HCT116 (cell line): ENCODE measurements around the gene NPR1. TPM values are rescaled to one million over a fixed set of nuclear protein-coding genes. Genes with fewer than 3 reads are reported as not detected.

Experiments
- ATAC-seq: fragments of 200-7000 bp; cut with Tn5 transposase; 2 replicates; pipeline ENCODE4 v1.9.1; 2020; ENCODE audit warnings: mild to moderate bottlenecking, moderate library complexity
- BruUV-seq: library from RNA; stranded (reverse); fragments of 400-500 nt; replicated peaks from 2 replicates; lab custom pipeline; 2021; lab: Mats Ljungman, UMichigan
- CTCF ChIA-PET: fragments of 300-600 bp; sonication (Branson Sonifier 250); formaldehyde crosslinking; loops from one replicate; lab custom pipeline; 2021; ENCODE audit warnings: antibody characterized with exemption; lab: Charles Lee
- POLR2A ChIA-PET: fragments of 300-600, 350-600 bp; sonication (Branson Sonifier 250); formaldehyde crosslinking; loops from one replicate; lab custom pipeline; 2021; ENCODE audit warnings: antibody characterized with exemption; lab: Charles Lee
- RAD21 ChIA-PET, 2 experiments: fragments of 300-600 bp; sonication (Branson Sonifier 250); formaldehyde crosslinking; loops; one replicate each; lab custom pipeline; 2023; ENCODE audit warnings: low total read pairs in 2 of 2; ENCODE audit not compliant: uncharacterized antibody in 2 of 2, unreplicated experiment in 2 of 2, low non-redundant PET in 1 of 2; lab: Charles Lee
- DNase-seq: peaks from one replicate; pipeline ENCODE4 v3.0.0-alpha.2; 2010; ENCODE audit warnings: low read depth, low spot score
- H2AFZ ChIP-seq: fragments of 200-600 bp; shearing (Covaris generic), sonication (generic); 2 replicates; pipeline ENCODE4 v1.6.1; 2017; ENCODE audit warnings: low read depth, mixed run types, mixed read lengths, antibody characterized with exemption, low read length; ENCODE audit not compliant: poor library complexity, severe bottlenecking
- H3K27ac ChIP-seq: 2 replicates; pipeline ENCODE4 v1.5.1; 2012; ENCODE audit warnings: low read depth, low read length
- H3K27me3 ChIP-seq: fragments of 200-600 bp; sonication (generic); 2 replicates; pipeline ENCODE4 v1.6.1; 2016; ENCODE audit warnings: mixed run types, low read length, mixed read lengths; ENCODE audit not compliant: insufficient read depth
- H3K36me3 ChIP-seq, 2 experiments: fragments of 200-500 bp in 1 of 2; fragments of 200-600 bp in 1 of 2; sonication (Bioruptor generic) in 1 of 2; sonication (generic) in 1 of 2; 2 replicates each; pipeline versions ENCODE4 v1.5.1 to v1.6.1; 2014 to 2016; ENCODE audit warnings: low read length in 2 of 2, inconsistent platforms in 1 of 2, mixed read lengths in 1 of 2, mixed run types in 1 of 2; ENCODE audit not compliant: insufficient read depth in 2 of 2, control insufficient read depth in 1 of 2
- H3K4me1 ChIP-seq, 2 experiments: fragments of 200-600 bp in 1 of 2; sonication (generic) in 1 of 2; 2 replicates each; pipeline versions ENCODE4 v1.5.1 to v1.6.1; 2012 to 2017; ENCODE audit warnings: low read length in 2 of 2, inconsistent platforms in 1 of 2, mild to moderate bottlenecking in 1 of 2, mixed read lengths in 1 of 2, mixed run types in 1 of 2, moderate library complexity in 1 of 2; ENCODE audit not compliant: insufficient read depth in 2 of 2, control insufficient read depth in 1 of 2
- H3K4me2 ChIP-seq: fragments of 200-600 bp; sonication (generic); 2 replicates; pipeline ENCODE4 v1.6.1; 2017; ENCODE audit warnings: mixed run types, low read length, mixed read lengths
- H3K4me3 ChIP-seq, 2 experiments: fragments of 200-600 bp in 1 of 2; sonication (generic) in 1 of 2; replicated peaks in 1 of 2; 2 replicates each; pipeline ENCODE4 v1.5.1; 2011 to 2016; ENCODE audit warnings: low read length in 2 of 2, control low read depth in 1 of 2, low read depth in 1 of 2, mild to moderate bottlenecking in 1 of 2, mixed read lengths in 1 of 2, mixed run types in 1 of 2
- H3K79me2 ChIP-seq: fragments of 200-600 bp; sonication (generic); 2 replicates; pipeline ENCODE4 v1.6.1; 2017; ENCODE audit warnings: mild to moderate bottlenecking, mixed run types, low read length, moderate library complexity, mixed read lengths; ENCODE audit not compliant: insufficient read depth
- H3K9ac ChIP-seq: fragments of 200-600 bp; sonication (generic); 2 replicates; pipeline ENCODE4 v1.6.1; 2016; ENCODE audit warnings: low read length, mixed read lengths
- H3K9me2 ChIP-seq: fragments of 200-600 bp; sonication (generic), shearing (Covaris generic); 2 replicates; pipeline ENCODE4 v1.6.1; 2017; ENCODE audit warnings: mixed run types, mild to moderate bottlenecking, moderate library complexity; ENCODE audit not compliant: insufficient read depth
- H3K9me3 ChIP-seq, 2 experiments: fragments of 200-500 bp in 1 of 2; fragments of 200-600 bp in 1 of 2; sonication (Bioruptor generic) in 1 of 2; sonication (generic) in 1 of 2; 2 replicates each; pipeline ENCODE4 v1.6.1; 2014 to 2017; ENCODE audit warnings: low read length in 2 of 2, mixed read lengths in 2 of 2, inconsistent platforms in 1 of 2, low read depth in 1 of 2, mild to moderate bottlenecking in 1 of 2, mixed run types in 1 of 2, moderate library complexity in 1 of 2; ENCODE audit not compliant: control insufficient read depth in 1 of 2, insufficient read depth in 1 of 2
- H4K20me1 ChIP-seq: fragments of 200-600 bp; sonication (generic), shearing (Covaris generic); 2 replicates; pipeline ENCODE4 v1.6.1; 2017; ENCODE audit warnings: mixed run types, mild to moderate bottlenecking, moderate library complexity; ENCODE audit not compliant: insufficient read depth
- CEBPB ChIP-seq: IDR thresholded peaks from 2 replicates; pipeline ENCODE4 v1.6.1; 2012; ENCODE audit warnings: low read depth
- EGR1 ChIP-seq: IDR thresholded peaks from 2 replicates; pipeline ENCODE4 v1.6.1; 2012; ENCODE audit warnings: low read depth
- ELF1 ChIP-seq: IDR thresholded peaks from 2 replicates; pipeline ENCODE4 v1.6.1; 2012; ENCODE audit warnings: low read depth, borderline replicate concordance
- EZH2phosphoT487 ChIP-seq: fragments of 200-600 bp; IDR thresholded peaks from 2 replicates; pipeline ENCODE4 v1.6.1; 2018; ENCODE audit warnings: antibody characterized with exemption, borderline replicate concordance
- JUND ChIP-seq: IDR thresholded peaks from 2 replicates; pipeline ENCODE4 v1.6.1; 2012
- POLR2A ChIP-seq: IDR thresholded peaks from 2 replicates; pipeline ENCODE4 v1.7.0; 2011; ENCODE audit warnings: borderline replicate concordance; ENCODE audit not compliant: insufficient read depth, insufficient read length; ENCODE audit errors: extremely low read depth
- POLR2AphosphoS5 ChIP-seq: IDR thresholded peaks from 2 replicates; pipeline ENCODE4 v1.6.1; 2011; ENCODE audit warnings: mild to moderate bottlenecking, low read depth, low read length, moderate library complexity
- SIN3A ChIP-seq: IDR thresholded peaks from 2 replicates; pipeline ENCODE4 v1.6.1; 2012; ENCODE audit warnings: low read depth
- SRF ChIP-seq: IDR thresholded peaks from 2 replicates; pipeline ENCODE4 v1.6.1; 2012; ENCODE audit warnings: low read depth
- TCF7L2 ChIP-seq: IDR thresholded peaks from 2 replicates; pipeline ENCODE4 v1.7.0; 2011; ENCODE audit warnings: borderline replicate concordance, inconsistent platforms; ENCODE audit not compliant: insufficient read depth, insufficient read length; ENCODE audit errors: extremely low read depth
- YY1 ChIP-seq: IDR thresholded peaks from 2 replicates; pipeline ENCODE4 v1.6.1; 2011; ENCODE audit warnings: low read length, low read depth, moderate library complexity, mild to moderate bottlenecking; ENCODE audit not compliant: insufficient replicate concordance; ENCODE audit errors: extremely low read depth
- ZNF274 ChIP-seq: fragments of 200-500 bp; sonication (Bioruptor generic); IDR thresholded peaks from 2 replicates; pipeline ENCODE4 v1.6.1; 2014; ENCODE audit warnings: mild to moderate bottlenecking, low read depth, low read length, inconsistent platforms
- intact Hi-C: fragments of 100-400 bp; cut with micrococcal nuclease; formaldehyde crosslinking; loops from 2 replicates; pipeline ENCODE4 v1.10.0; 2022
- total RNA-seq: library from RNA; stranded (reverse); gene quantifications from one replicate; pipeline ENCODE4 v1.2.1, GENCODE V29; 2021; ENCODE audit not compliant: unreplicated experiment
- TF ChIP-seq, protein P1 (sequence below): IDR thresholded peaks from 2 replicates; pipeline ENCODE4 v1.6.1; 2011; ENCODE audit warnings: mild to moderate bottlenecking, low read length, moderate library complexity; ENCODE audit not compliant: insufficient replicate concordance; ENCODE audit errors: extremely low read depth
- TF ChIP-seq, protein P2 (sequence below): IDR thresholded peaks from 2 replicates; pipeline ENCODE4 v1.6.1; 2012
- TF ChIP-seq, protein P3 (sequence below): IDR thresholded peaks from 2 replicates; pipeline ENCODE4 v1.6.1; 2012
- TF ChIP-seq, protein P4 (sequence below): IDR thresholded peaks from 2 replicates; pipeline ENCODE4 v1.6.1; 2012; ENCODE audit warnings: low read depth
- TF ChIP-seq, protein P5 (sequence below), 3 experiments: fragments of 200-600 bp in 1 of 3; sonication (generic) in 1 of 3; IDR thresholded peaks in 2 of 3; conservative IDR thresholded peaks in 1 of 3; 2 replicates each; pipeline ENCODE4 v1.5.1; 2012 to 2017; ENCODE audit warnings: low read depth in 2 of 3, low read length in 2 of 3, antibody characterized with exemption in 1 of 3, borderline replicate concordance in 1 of 3, control low read depth in 1 of 3, mild to moderate bottlenecking in 1 of 3, mixed read lengths in 1 of 3, mixed run types in 1 of 3, moderate library complexity in 1 of 3; ENCODE audit not compliant: insufficient read depth in 1 of 3

The NPR1 gene
- total RNA-seq, 1 experiment from 2014 or later, result 0.07 TPM

DNA sequence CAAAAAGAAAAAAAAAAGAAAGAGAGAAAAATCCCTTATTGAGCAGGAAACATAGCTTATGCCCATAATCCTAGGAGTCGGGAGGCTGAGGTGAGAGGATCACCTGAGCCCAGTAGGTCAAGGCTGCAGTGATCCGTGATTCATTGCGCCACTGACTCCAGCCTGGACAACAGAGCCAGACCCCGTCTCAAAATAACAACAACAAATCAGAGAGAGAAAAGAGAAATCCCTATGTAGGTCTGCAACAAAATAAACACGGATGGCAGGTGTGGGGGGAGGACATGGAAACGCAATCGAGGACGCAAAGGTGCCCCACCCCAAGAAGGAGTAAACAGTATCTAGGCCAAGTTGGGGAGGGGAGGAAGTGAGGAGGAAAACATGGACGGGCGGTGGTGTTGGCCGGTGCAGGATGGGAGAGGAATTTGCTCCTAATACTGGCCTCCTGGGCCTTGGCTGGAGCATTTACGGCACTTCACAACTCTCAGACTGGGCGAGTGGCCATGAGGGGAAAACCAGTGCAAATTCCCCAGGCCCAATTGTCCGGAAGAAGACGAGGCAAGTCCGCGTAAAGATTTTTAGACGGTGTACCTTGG is 45.2 kb upstream of the NPR1 start:
- RAD21 ChIA-PET, result interaction anchor here (0.6 to 1.0 kb wide), 4 partner anchors 21 to 95 kb away, joined by 3 to 5 read pairs (median 3); no protein-coding TSS in a partner anchor
- peak; percentile 5 for ATAC-seq

More for the DNA sequence above, 45.2 kb upstream of the NPR1 start:
- no peaks in the 10 kb centered on the region for H3K9me2 ChIP-seq
- peak overlapping the region; percentile 100 for H3K27ac ChIP-seq
- H3K4me2 ChIP-seq, result peak overlapping the region; percentile 78
- peaks cover 44% of the 10 kb centered on the region for H3K79me2 ChIP-seq
- BruUV-seq, result no TSS peak
- POLR2A ChIA-PET, result interaction anchor here (0.7 to 3.0 kb wide), 25 partner anchors 8 to 334 kb away, joined by 3 to 31 read pairs (median 6); partner anchors contain the start of genes CREB3L4, S100A14, S100A16 and S100A6
- H3K36me3 ChIP-seq, result peaks cover 19 to 26% of the 10 kb centered on the region in 2 experiments
- no peak overlapping the region for H2AFZ ChIP-seq
- H3K4me1 ChIP-seq, result peaks cover 12 to 25% of the 10 kb centered on the region in 2 experiments
- H3K9me3 ChIP-seq, result no peaks in the 10 kb centered on the region
- CTCF ChIA-PET, result interaction anchor here (1.0 to 1.8 kb wide), 6 partner anchors 15 to 281 kb away, joined by 3 to 16 read pairs (median 7); no protein-coding TSS in a partner anchor
- TF ChIP-seq POLR2A (no peak), YY1 (no peak), SIN3A (no peak), EGR1 (no peak), ELF1 (no peak), SRF (no peak), CEBPB (no peak), EZH2phosphoT487 (no peak), JUND (no peak), ZNF274 (no peak), POLR2AphosphoS5 (no peak), TCF7L2 (no peak)
- TF ChIP-seq, protein P1, sequence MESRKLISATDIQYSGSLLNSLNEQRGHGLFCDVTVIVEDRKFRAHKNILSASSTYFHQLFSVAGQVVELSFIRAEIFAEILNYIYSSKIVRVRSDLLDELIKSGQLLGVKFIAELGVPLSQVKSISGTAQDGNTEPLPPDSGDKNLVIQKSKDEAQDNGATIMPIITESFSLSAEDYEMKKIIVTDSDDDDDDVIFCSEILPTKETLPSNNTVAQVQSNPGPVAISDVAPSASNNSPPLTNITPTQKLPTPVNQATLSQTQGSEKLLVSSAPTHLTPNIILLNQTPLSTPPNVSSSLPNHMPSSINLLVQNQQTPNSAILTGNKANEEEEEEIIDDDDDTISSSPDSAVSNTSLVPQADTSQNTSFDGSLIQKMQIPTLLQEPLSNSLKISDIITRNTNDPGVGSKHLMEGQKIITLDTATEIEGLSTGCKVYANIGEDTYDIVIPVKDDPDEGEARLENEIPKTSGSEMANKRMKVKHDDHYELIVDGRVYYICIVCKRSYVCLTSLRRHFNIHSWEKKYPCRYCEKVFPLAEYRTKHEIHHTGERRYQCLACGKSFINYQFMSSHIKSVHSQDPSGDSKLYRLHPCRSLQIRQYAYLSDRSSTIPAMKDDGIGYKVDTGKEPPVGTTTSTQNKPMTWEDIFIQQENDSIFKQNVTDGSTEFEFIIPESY, result no peak
- TF ChIP-seq, protein P2, sequence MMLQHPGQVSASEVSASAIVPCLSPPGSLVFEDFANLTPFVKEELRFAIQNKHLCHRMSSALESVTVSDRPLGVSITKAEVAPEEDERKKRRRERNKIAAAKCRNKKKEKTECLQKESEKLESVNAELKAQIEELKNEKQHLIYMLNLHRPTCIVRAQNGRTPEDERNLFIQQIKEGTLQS, result no peak
- TF ChIP-seq, protein P3, sequence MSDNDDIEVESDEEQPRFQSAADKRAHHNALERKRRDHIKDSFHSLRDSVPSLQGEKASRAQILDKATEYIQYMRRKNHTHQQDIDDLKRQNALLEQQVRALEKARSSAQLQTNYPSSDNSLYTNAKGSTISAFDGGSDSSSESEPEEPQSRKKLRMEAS, result no peak
- TF ChIP-seq, protein P4, sequence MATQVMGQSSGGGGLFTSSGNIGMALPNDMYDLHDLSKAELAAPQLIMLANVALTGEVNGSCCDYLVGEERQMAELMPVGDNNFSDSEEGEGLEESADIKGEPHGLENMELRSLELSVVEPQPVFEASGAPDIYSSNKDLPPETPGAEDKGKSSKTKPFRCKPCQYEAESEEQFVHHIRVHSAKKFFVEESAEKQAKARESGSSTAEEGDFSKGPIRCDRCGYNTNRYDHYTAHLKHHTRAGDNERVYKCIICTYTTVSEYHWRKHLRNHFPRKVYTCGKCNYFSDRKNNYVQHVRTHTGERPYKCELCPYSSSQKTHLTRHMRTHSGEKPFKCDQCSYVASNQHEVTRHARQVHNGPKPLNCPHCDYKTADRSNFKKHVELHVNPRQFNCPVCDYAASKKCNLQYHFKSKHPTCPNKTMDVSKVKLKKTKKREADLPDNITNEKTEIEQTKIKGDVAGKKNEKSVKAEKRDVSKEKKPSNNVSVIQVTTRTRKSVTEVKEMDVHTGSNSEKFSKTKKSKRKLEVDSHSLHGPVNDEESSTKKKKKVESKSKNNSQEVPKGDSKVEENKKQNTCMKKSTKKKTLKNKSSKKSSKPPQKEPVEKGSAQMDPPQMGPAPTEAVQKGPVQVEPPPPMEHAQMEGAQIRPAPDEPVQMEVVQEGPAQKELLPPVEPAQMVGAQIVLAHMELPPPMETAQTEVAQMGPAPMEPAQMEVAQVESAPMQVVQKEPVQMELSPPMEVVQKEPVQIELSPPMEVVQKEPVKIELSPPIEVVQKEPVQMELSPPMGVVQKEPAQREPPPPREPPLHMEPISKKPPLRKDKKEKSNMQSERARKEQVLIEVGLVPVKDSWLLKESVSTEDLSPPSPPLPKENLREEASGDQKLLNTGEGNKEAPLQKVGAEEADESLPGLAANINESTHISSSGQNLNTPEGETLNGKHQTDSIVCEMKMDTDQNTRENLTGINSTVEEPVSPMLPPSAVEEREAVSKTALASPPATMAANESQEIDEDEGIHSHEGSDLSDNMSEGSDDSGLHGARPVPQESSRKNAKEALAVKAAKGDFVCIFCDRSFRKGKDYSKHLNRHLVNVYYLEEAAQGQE, result no peak
- TF ChIP-seq, protein P5, sequence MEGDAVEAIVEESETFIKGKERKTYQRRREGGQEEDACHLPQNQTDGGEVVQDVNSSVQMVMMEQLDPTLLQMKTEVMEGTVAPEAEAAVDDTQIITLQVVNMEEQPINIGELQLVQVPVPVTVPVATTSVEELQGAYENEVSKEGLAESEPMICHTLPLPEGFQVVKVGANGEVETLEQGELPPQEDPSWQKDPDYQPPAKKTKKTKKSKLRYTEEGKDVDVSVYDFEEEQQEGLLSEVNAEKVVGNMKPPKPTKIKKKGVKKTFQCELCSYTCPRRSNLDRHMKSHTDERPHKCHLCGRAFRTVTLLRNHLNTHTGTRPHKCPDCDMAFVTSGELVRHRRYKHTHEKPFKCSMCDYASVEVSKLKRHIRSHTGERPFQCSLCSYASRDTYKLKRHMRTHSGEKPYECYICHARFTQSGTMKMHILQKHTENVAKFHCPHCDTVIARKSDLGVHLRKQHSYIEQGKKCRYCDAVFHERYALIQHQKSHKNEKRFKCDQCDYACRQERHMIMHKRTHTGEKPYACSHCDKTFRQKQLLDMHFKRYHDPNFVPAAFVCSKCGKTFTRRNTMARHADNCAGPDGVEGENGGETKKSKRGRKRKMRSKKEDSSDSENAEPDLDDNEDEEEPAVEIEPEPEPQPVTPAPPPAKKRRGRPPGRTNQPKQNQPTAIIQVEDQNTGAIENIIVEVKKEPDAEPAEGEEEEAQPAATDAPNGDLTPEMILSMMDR (IDR thresholded peaks at IDR 0.05 in 2 of 3, conservative IDR thresholded peaks at IDR 0.05 in 1 of 3; ENCODE audit: borderline replicate concordance in 1 of 3, insufficient read depth in 1 of 3, low read depth in 2 of 3, low read length in 2 of 3), result no peak
- H3K4me3 ChIP-seq, result peak overlapping the region; percentile 91 to 95
- H3K9ac ChIP-seq, result peak overlapping the region; percentile 99
- intact Hi-C loops, result no loop called here
- peaks cover 4% of the 10 kb centered on the region; the same call in 1 of the 2 replicates for H4K20me1 ChIP-seq
- H3K27me3 ChIP-seq, result no peaks in the 10 kb centered on the region
- DNase-seq, result no peak
